A673 (cell line): ENCODE results near the gene CIC. TPM values are rescaled to one million over a fixed set of nuclear protein-coding genes. Genes with fewer than 3 reads are reported as not detected.

Experiments
- BruUV-seq: library from RNA; stranded (reverse); fragments of 400-500 nt; replicated peaks from 2 replicates; lab custom pipeline; 2021; lab: Mats Ljungman, UMichigan
- CTCF ChIA-PET: fragments of 300-600 bp; sonication (Branson Sonifier 250); formaldehyde crosslinking; loops from one replicate; lab custom pipeline; 2022; ENCODE audit warnings: antibody characterized with exemption; lab: Charles Lee
- POLR2A ChIA-PET: fragments of 300-600 bp; sonication (Branson Sonifier 250); formaldehyde crosslinking; loops from one replicate; lab custom pipeline; 2022; ENCODE audit warnings: antibody characterized with exemption; ENCODE audit not compliant: low non-redundant PET; lab: Charles Lee
- DNase-seq: peaks from one replicate; pipeline ENCODE4 v3.0.0-alpha.2; 2015; ENCODE audit warnings: low spot score
- H3K27ac ChIP-seq: fragments of 200-600 bp; sonication (generic); 2 replicates; pipeline ENCODE4 v1.5.1; 2016; ENCODE audit warnings: mixed run types, low read depth, mild to moderate bottlenecking, mixed read lengths, antibody characterized with exemption, low read length; ENCODE audit not compliant: poor library complexity, severe bottlenecking
- H3K27me3 ChIP-seq: fragments of 200-600 bp; sonication (generic); replicated peaks from 2 replicates; pipeline ENCODE4 v1.6.1; 2017; ENCODE audit warnings: mixed run types, low read depth, mild to moderate bottlenecking, mixed read lengths, antibody characterized with exemption, low read length; ENCODE audit not compliant: insufficient read depth, poor library complexity
- H3K36me3 ChIP-seq: fragments of 200-600 bp; sonication (generic); 2 replicates; pipeline ENCODE4 v1.6.1; 2016; ENCODE audit warnings: mixed run types, mild to moderate bottlenecking, mixed read lengths, antibody characterized with exemption, low read length; ENCODE audit not compliant: insufficient read depth, poor library complexity, severe bottlenecking
- H3K4me1 ChIP-seq: fragments of 200-600 bp; sonication (generic); 2 replicates; pipeline ENCODE4 v1.6.1; 2017; ENCODE audit warnings: mixed run types, mild to moderate bottlenecking, mixed read lengths, antibody characterized with exemption, low read length; ENCODE audit not compliant: insufficient read depth, poor library complexity, severe bottlenecking
- H3K4me3 ChIP-seq: fragments of 200-600 bp; sonication (generic); 2 replicates; pipeline ENCODE4 v1.5.1; 2016; ENCODE audit warnings: low read depth, mixed run types, mild to moderate bottlenecking, mixed read lengths, low read length; ENCODE audit not compliant: poor library complexity, severe bottlenecking
- H3K9me3 ChIP-seq: fragments of 200-600 bp; sonication (generic); 2 replicates; pipeline ENCODE4 v1.6.1; 2016; ENCODE audit warnings: mixed run types, low read depth, mild to moderate bottlenecking, mixed read lengths, antibody characterized with exemption, low read length; ENCODE audit not compliant: poor library complexity, severe bottlenecking
- CTCF ChIP-seq: fragments of 300-800, 200-600 bp; sonication (generic); conservative IDR thresholded peaks from 2 replicates; pipeline ENCODE4 v1.5.1; 2017; ENCODE audit warnings: low read depth, mild to moderate bottlenecking, antibody characterized with exemption, low read length, moderate library complexity, mixed read lengths
- EZH2 ChIP-seq: fragments of 200-600 bp; sonication (generic); IDR thresholded peaks from 2 replicates; pipeline ENCODE4 v1.6.1; 2017; ENCODE audit warnings: borderline replicate concordance, low read depth, mild to moderate bottlenecking, mixed read lengths, antibody characterized with exemption, low read length; ENCODE audit not compliant: poor library complexity, severe bottlenecking
- intact Hi-C: fragments of 100-400 bp; cut with micrococcal nuclease; formaldehyde crosslinking; loops from one replicate; pipeline ENCODE4 v1.10.0; 2022; ENCODE audit not compliant: unreplicated experiment
- total RNA-seq: library from RNA; stranded (reverse); gene quantifications from 2 replicates; pipeline ENCODE4 v1.2.3, GENCODE V29; 2021

The CIC gene
- total RNA-seq, 1 experiment from 2014 or later, result 80.3 TPM

DNA sequence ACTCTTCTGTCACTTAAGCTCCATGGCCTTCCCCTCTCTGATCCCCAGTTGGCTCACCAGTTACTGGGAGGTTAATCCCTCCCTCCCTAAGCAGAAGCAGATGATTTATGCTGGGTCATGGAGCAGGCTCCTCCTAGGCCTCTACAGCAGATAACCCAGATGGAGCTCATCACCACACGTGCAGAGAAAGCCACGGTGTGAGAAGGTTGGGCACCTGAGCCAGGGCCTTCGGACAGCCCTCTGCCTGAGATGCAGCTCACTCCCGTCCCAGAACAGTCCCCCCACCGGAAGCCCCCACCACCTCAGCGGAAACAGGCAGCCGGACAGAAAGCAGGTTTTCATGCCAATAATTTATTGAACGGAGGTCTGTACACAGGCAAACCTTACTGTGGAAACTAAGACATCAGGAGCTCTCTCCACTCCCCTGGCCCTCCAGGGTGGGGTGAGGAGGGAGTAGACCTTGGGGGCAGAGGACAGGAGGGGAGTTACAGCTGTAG, 39.1 kb upstream of the CIC start:
- no TSS peak for BruUV-seq
- Histone ChIP-seq H3K27ac (peak overlapping the region; percentile 50), H3K27me3 (no peaks in the 10 kb centered on the region), H3K36me3 (peaks cover 88% of the 10 kb centered on the region), H3K9me3 (no peaks in the 10 kb centered on the region), H3K4me3 (no peak overlapping the region), H3K4me1 (peaks cover 4% of the 10 kb centered on the region)
- peak; percentile 48 for DNase-seq
- ChIA-PET CTCF (no interaction called here), POLR2A (no interaction called here)
- no peak for TF ChIP-seq CTCF
- intact Hi-C loops, result no loop called here

DNA sequence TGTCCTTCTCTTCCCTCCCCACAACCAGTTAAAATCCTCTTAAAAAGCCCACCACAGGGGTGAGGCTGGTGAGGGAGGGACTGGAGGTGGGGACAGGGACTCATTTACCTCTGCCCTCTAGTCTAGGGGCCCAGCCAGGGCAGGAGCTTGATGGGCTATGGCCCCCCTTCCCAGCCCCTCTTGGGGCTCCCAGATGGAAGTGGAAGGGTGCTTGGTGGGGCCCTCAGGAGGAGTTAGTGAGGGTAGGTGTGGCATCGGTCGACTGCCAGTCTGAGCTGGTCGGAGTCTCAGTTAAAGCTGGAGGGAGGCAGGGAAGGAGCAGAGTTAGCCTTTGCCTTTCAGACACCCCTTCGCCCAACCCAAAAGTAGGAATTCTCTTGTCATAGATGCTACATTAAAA, 38.5 kb upstream of the CIC start:
- Histone ChIP-seq H3K4me1 (peaks cover 4% of the 10 kb centered on the region), H3K9me3 (no peaks in the 10 kb centered on the region), H3K27me3 (no peaks in the 10 kb centered on the region), H3K27ac (peak overlapping the region; percentile 33), H3K36me3 (peaks cover 87% of the 10 kb centered on the region), H3K4me3 (no peak overlapping the region)
- ChIA-PET POLR2A (no interaction called here), CTCF (no interaction called here)
- DNase-seq, result no peak
- intact Hi-C loops, result no loop called here
- no TSS peak for BruUV-seq
- TF ChIP-seq EZH2 (no peak), CTCF (no peak)

GRCh38 chr19:42232435-42232834, 36.6 kb upstream of the CIC start:
- Histone ChIP-seq H3K4me1 (peaks cover 4% of the 10 kb centered on the region), H3K9me3 (no peaks in the 10 kb centered on the region), H3K4me3 (no peak overlapping the region), H3K27me3 (no peaks in the 10 kb centered on the region), H3K36me3 (peaks cover 82% of the 10 kb centered on the region), H3K27ac (no peak overlapping the region)
- TF ChIP-seq CTCF, result no peak
- no peak for TF ChIP-seq EZH2
- CTCF ChIA-PET, result interaction anchor here (1.0 kb wide), 1 partner anchor 48 kb away, joined by 4 read pairs; no protein-coding TSS in a partner anchor
- intact Hi-C loops, result no loop called here
- no TSS peak for BruUV-seq
- POLR2A ChIA-PET, result interaction anchor here (0.7 kb wide), 1 partner anchor 10 kb away, joined by 4 read pairs; the partner anchor contains the start of gene GSK3A
- DNase-seq, result no peak
